CD4-positive, alpha-beta T cell (primary cell): ENCODE data around the gene GFER. TPM values are rescaled to one million over a fixed set of nuclear protein-coding genes. Genes with fewer than 3 reads are reported as not detected.

Source experiments
- ATAC-seq: fragments of 200-7000 bp; cut with Tn5 transposase; one replicate; pipeline ENCODE4 v1.10.0; 2022; ENCODE audit warnings: mild to moderate bottlenecking; ENCODE audit not compliant: poor library complexity
- CTCF ChIA-PET: fragments of 350-600 bp; sonication (Branson Sonifier 250); formaldehyde crosslinking; loops from one replicate; lab custom pipeline; 2021; ENCODE audit warnings: antibody characterized with exemption, inconsistent platforms; lab: Charles Lee
- POLR2A ChIA-PET: fragments of 350-600 bp; sonication (Branson Sonifier 250); formaldehyde crosslinking; loops from one replicate; lab custom pipeline; 2021; ENCODE audit warnings: antibody characterized with exemption, inconsistent platforms; lab: Charles Lee
- DNase-seq, 14 experiments: peaks; one replicate each; pipeline ENCODE4 v3.0.0-alpha.2; 2013 to 2020; ENCODE audit warnings: mixed read lengths in 2 of 14
- H3K27ac ChIP-seq, 2 donors: one replicate each; pipeline versions ENCODE4 v1.5.1 to v1.7.0; 2013; ENCODE audit warnings: low read length in 2 of 2, low read depth in 1 of 2, mild to moderate bottlenecking in 1 of 2
- H3K27me3 ChIP-seq, 2 experiments: 1 replicate in 1 of 2; 2 replicates in 1 of 2; pipeline versions ENCODE4 v1.6.1 to v1.7.0; 2013; ENCODE audit warnings: low read length in 2 of 2, control low read depth in 1 of 2, mild to moderate bottlenecking in 1 of 2, moderate library complexity in 1 of 2; ENCODE audit not compliant: insufficient read depth in 2 of 2, control insufficient read depth in 1 of 2
- H3K36me3 ChIP-seq: one replicate; pipeline ENCODE4 v1.6.1; 2013; ENCODE audit warnings: low read length, control low read depth; ENCODE audit not compliant: insufficient read depth
- H3K4me1 ChIP-seq: one replicate; pipeline ENCODE4 v1.6.1; 2013; ENCODE audit warnings: low read length, control low read depth; ENCODE audit not compliant: insufficient read depth
- H3K4me3 ChIP-seq: one replicate; pipeline ENCODE4 v1.5.1; 2013; ENCODE audit warnings: mild to moderate bottlenecking, low read length, moderate library complexity
- H3K9me3 ChIP-seq, 2 experiments: 1 replicate in 1 of 2; 2 replicates in 1 of 2; pipeline versions ENCODE4 v1.6.1 to v1.7.0; 2013; ENCODE audit warnings: low read length in 2 of 2, mild to moderate bottlenecking in 2 of 2, control low read depth in 1 of 2, moderate library complexity in 1 of 2; ENCODE audit not compliant: control insufficient read depth in 1 of 2, insufficient read depth in 1 of 2
- H3K27ac Mint-ChIP-seq: one replicate; pipeline ENCODE4 v1.8.0; 2020; ENCODE audit warnings: mixed read lengths
- H3K27me3 Mint-ChIP-seq: one replicate; pipeline ENCODE4 v1.8.0; 2021; ENCODE audit warnings: mixed read lengths
- H3K36me3 Mint-ChIP-seq: one replicate; pipeline ENCODE4 v1.8.0; 2021; ENCODE audit warnings: low read depth, mixed read lengths
- H3K4me1 Mint-ChIP-seq: one replicate; pipeline ENCODE4 v1.8.0; 2021; ENCODE audit warnings: low read depth, mixed read lengths
- H3K4me3 Mint-ChIP-seq: one replicate; pipeline ENCODE4 v1.8.0; 2020; ENCODE audit warnings: mild to moderate bottlenecking, mixed read lengths
- H3K9me3 Mint-ChIP-seq: one replicate; pipeline ENCODE4 v1.8.0; 2020; ENCODE audit warnings: mixed read lengths
- CTCF ChIP-seq: fragments of 200-600 bp; IDR thresholded peaks from one replicate; pipeline ENCODE4 v1.8.0; 2022; ENCODE audit warnings: antibody characterized with exemption, mild to moderate bottlenecking
- intact Hi-C, 2 experiments: fragments of 100-400 bp; cut with DNase I in 1 of 2; cut with micrococcal nuclease in 1 of 2; formaldehyde crosslinking; loops; one replicate each; pipeline versions ENCODE4 v1.15.1 to v1.9.0; 2023 to 2025; cut with DNase I, micrococcal nuclease
- total RNA-seq, 174 experiments: library from RNA in 2 of 174; stranded (reverse) in 2 of 174; gene quantifications; one replicate each; pipeline ENCODE4 v1.2.3 and lab custom pipeline; 2021 to 2026

GFER gene
- total RNA-seq, 2 experiments from 2014 or later, result 14.5 TPM

GRCh38 chr16:1991135-1991551, 7.2 kb downstream of the GFER start:
- ChIA-PET POLR2A (interaction anchor here (0.9 to 5.1 kb wide), 7 partner anchors 19 to 530 kb away, joined by 3 to 55 read pairs (median 5); partner anchors contain the start of genes AMDHD2, NTHL1, PGP and RPS2), CTCF (interaction anchor here (3.2 kb wide), 1 partner anchor 13 kb away, joined by 17 read pairs; no protein-coding TSS in a partner anchor)
- TF ChIP-seq CTCF, result no peak
- no peak overlapping the region for H3K27ac ChIP-seq
- Mint-ChIP-seq H3K27ac (peak overlapping the region; percentile 79), H3K4me3 (peak overlapping the region; percentile 80), H3K9me3 (no peaks in the 10 kb centered on the region), H3K27me3 (peaks cover 26% of the 10 kb centered on the region), H3K4me1 (peaks cover 26% of the 10 kb centered on the region), H3K36me3 (peaks cover 10% of the 10 kb centered on the region)
- H3K9me3 ChIP-seq, result peaks cover 0 to 18% of the 10 kb centered on the region in 2 experiments
- H3K27me3 ChIP-seq, result peaks cover 13 to 15% of the 10 kb centered on the region in 2 experiments
- DNase-seq (peak in 10 of 14 experiments; percentile 24 to 83 (median 54)), ATAC-seq (peak; percentile 45)
- peaks cover 3% of the 10 kb centered on the region for H3K36me3 ChIP-seq
- H3K4me3 ChIP-seq, result peak overlapping the region; percentile 55
- intact Hi-C loops, result loop anchor here in 1 of 2 experiments (5.0 kb wide), 1 partner anchor 49 kb away; the partner anchor contains the start of gene MSRB1
- H3K4me1 ChIP-seq, result peaks cover 26% of the 10 kb centered on the region

GRCh38 chr16:1991588-1991947, 7.6 kb downstream of the GFER start:
- POLR2A ChIA-PET, result interaction anchor here (0.7 to 5.1 kb wide), 8 partner anchors 8 to 529 kb away, joined by 3 to 55 read pairs (median 4); partner anchors contain the start of genes AMDHD2, GFER, NTHL1 and RPS2

More at GRCh38 chr16:1991588-1991947, 7.6 kb downstream of the GFER start:
- DNase-seq (no peak), ATAC-seq (no peak)
- H3K27me3 ChIP-seq, result peaks cover 13 to 15% of the 10 kb centered on the region in 2 experiments
- no peaks in the 10 kb centered on the region for H3K36me3 ChIP-seq
- peaks cover 26% of the 10 kb centered on the region for H3K4me1 ChIP-seq
- Mint-ChIP-seq H3K36me3 (peaks cover 5% of the 10 kb centered on the region), H3K27me3 (peaks cover 24% of the 10 kb centered on the region), H3K9me3 (no peaks in the 10 kb centered on the region), H3K4me1 (peaks cover 26% of the 10 kb centered on the region), H3K4me3 (peak overlapping the region; percentile 80), H3K27ac (peak overlapping the region; percentile 79)
- intact Hi-C loops, result loop anchor here in 1 of 2 experiments (5.0 kb wide), 1 partner anchor 49 kb away; the partner anchor contains the start of gene MSRB1
- H3K4me3 ChIP-seq, result peak overlapping the region; percentile 55
- CTCF ChIA-PET, result interaction anchor here (0.8 to 3.2 kb wide), 3 partner anchors 12 to 149 kb away, joined by 4 to 17 read pairs (median 6); no protein-coding TSS in a partner anchor
- peak overlapping the region in 1 of 2 donors; percentile 56 for H3K27ac ChIP-seq
- H3K9me3 ChIP-seq, result peaks cover 0 to 18% of the 10 kb centered on the region in 2 experiments
- TF ChIP-seq CTCF, result no peak
